CD1c-positive myeloid dendritic cell (primary cell): ENCODE results near the gene COPRS.
"Not testable (repeated sequence)": the region's sequence is repeated elsewhere in the genome, so short reads cannot be mapped to it uniquely, and the experiment has no call there.

Experiments used
- DNase-seq: peaks from one replicate; pipeline ENCODE4 v3.0.0-alpha.2; 2016; ENCODE audit errors: extremely low spot score

Gene COPRS

GRCh38 chr17:31845291-31845690 is 13.8 kb downstream of the COPRS start:
- no peak for DNase-seq

GRCh38 chr17:31843070-31843745 is 15.8 kb downstream of the COPRS start:
- DNase-seq = no peak

GRCh38 chr17:31842195-31843069 is 16.6 kb downstream of the COPRS start:
- peak; percentile 78 for DNase-seq

GRCh38 chr17:31841850-31842194 is 17.2 kb downstream of the COPRS start:
- no peak for DNase-seq

- no peak for DNase-seq
Observed at GRCh38 chr17:31838636-31839225, 20.3 kb downstream of the COPRS start.

- no peak for DNase-seq
Observed at GRCh38 chr17:31835984-31836383, 23.1 kb downstream of the COPRS start.

GRCh38 chr17:31834448-31834847 is 24.6 kb downstream of the COPRS start:
- peak; percentile 15 for DNase-seq

- no peak for DNase-seq
Observed at GRCh38 chr17:31832746-31833145, 26.3 kb downstream of the COPRS start.

- no peak for DNase-seq
Observed at GRCh38 chr17:31830971-31831858, 27.8 kb downstream of the COPRS start.

GRCh38 chr17:31829649-31830048 is 29.4 kb downstream of the COPRS start:
- DNase-seq = no peak

GRCh38 chr17:31828955-31829354 is 30.1 kb downstream of the COPRS start:
- DNase-seq = not testable (repeated sequence)

GRCh38 chr17:31825961-31826691 is 32.9 kb downstream of the COPRS start:
- no peak for DNase-seq

GRCh38 chr17:31824766-31825360 is 34.2 kb downstream of the COPRS start:
- no peak for DNase-seq

- DNase-seq = no peak
Observed at GRCh38 chr17:31823014-31823413, 36.0 kb downstream of the COPRS start.

- no peak for DNase-seq
Observed at GRCh38 chr17:31820691-31821435, 38.2 kb downstream of the COPRS start.

GRCh38 chr17:31819578-31819977 is 39.5 kb downstream of the COPRS start:
- DNase-seq = no peak

- not testable (repeated sequence) for DNase-seq
Observed at GRCh38 chr17:31818863-31819262, 40.2 kb downstream of the COPRS start.

GRCh38 chr17:31815212-31815730 is 43.8 kb downstream of the COPRS start:
- DNase-seq = no peak

GRCh38 chr17:31811101-31811500 is 47.9 kb downstream of the COPRS start:
- no peak for DNase-seq

- not testable (repeated sequence) for DNase-seq
Observed at GRCh38 chr17:31809876-31810275, 49.2 kb downstream of the COPRS start.
